Erythroblast (primary cell): Measurements from ENCODE around the gene OCA2.

Experiments used
- GATA1 ChIP-seq: IDR thresholded peaks from 2 replicates; pipeline ENCODE4 v1.6.1; 2011; ENCODE audit warnings: low read depth, mild to moderate bottlenecking, control low read depth, low read length, moderate library complexity
- POLR2A ChIP-seq: IDR thresholded peaks from 2 replicates; pipeline ENCODE4 v1.6.1; 2011; ENCODE audit warnings: mild to moderate bottlenecking, low read length

GRCh38 chr15:28024889-28025250 lies 74.2 kb downstream of the OCA2 start:
- TF ChIP-seq POLR2A = no peak
- no peak for TF ChIP-seq GATA1
